Activated gamma-delta T cell treated with Interleukin-2 at 50 U/mL for 16 hours (primary cell): ENCODE results near the gene LPP.
"Not testable (repeated sequence)": the region's sequence is repeated elsewhere in the genome, so short reads cannot be mapped to it uniquely, and the experiment has no call there.

Source experiments
- DNase-seq: peaks from one replicate; pipeline ENCODE4 v3.0.0-alpha.2; 2020

The LPP gene

DNA sequence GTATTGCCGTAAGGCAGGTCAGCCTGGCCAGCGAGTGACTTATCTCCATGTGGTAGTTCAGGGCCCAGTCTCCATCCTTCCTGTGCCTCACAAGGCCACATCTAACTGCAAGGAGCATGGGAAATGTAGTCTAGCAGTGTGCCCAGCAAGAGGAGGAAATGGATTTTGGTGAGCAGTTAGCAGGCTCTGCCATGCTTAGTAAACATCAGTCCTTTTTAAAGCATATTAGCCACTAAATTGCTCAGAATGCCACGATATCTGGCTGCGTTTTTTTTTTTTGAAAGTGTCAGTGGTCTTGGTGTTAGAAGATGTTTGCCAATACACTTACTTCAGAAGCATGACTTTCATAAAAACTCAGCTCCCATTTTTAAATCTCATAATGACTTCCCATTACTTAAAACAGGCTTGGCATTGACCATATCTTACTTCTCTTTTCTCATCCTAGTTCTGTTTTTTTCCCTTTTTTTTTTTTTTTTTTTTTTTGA lies 547.6 kb downstream of the LPP start:
- no peak for DNase-seq

DNA sequence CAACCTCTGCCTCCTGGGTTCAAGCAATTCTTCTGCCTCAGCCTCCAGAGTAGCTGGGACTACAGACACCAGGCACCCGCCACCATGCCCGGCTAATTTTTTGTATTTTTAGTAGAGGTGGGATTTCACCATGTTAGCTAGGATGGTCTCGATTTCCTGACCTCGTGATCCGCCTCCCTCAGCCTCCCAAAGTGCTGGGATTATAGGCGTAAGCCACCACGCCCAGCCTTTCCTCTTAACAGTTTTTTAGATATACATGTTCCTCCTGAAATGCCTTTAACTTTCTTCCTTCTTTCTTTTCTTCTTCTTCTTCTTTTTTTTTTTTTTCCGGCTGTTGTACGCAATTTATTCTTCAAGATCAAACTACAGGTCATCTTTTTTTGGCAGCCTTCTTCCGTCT lies 548.1 kb downstream of the LPP start:
- DNase-seq = not testable (repeated sequence)

DNA sequence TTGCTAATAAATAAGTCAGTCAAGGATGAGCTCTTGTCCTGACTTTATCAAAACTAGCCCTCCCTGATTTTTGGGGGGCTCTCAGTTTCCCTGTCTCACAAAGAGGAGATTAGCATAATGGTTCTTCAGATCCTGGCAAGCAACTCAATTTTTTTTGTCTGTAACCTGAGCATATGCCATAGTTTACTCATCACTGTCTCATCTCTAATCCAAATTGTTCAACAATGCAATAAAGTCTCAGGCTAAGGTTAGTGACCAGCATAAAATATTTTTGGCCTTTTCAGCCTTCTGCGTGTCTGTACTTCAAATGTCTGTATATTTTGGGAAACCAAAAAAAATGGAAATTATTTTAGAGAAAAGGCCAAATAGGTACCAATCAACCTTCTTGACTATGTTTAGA lies 552.2 kb downstream of the LPP start:
- no peak for DNase-seq

DNA sequence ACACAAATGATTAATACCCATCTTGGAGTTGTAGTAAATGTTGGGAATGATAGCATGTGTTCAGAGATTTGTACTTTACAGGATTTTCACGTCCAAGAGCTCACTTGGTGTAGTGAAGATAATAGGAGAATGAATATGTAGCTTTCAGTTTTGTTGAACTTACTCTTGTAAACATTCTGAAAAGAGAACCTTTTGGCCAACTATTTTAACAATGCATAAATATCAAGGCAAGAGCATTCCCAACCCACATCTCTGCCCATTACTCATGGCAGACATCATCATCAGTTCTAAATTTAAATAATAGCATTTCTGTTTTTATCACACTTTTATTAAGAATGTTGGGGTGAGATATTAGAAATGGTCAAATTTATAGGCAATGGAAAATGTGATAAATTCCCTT lies 552.6 kb downstream of the LPP start:
- no peak for DNase-seq

DNA sequence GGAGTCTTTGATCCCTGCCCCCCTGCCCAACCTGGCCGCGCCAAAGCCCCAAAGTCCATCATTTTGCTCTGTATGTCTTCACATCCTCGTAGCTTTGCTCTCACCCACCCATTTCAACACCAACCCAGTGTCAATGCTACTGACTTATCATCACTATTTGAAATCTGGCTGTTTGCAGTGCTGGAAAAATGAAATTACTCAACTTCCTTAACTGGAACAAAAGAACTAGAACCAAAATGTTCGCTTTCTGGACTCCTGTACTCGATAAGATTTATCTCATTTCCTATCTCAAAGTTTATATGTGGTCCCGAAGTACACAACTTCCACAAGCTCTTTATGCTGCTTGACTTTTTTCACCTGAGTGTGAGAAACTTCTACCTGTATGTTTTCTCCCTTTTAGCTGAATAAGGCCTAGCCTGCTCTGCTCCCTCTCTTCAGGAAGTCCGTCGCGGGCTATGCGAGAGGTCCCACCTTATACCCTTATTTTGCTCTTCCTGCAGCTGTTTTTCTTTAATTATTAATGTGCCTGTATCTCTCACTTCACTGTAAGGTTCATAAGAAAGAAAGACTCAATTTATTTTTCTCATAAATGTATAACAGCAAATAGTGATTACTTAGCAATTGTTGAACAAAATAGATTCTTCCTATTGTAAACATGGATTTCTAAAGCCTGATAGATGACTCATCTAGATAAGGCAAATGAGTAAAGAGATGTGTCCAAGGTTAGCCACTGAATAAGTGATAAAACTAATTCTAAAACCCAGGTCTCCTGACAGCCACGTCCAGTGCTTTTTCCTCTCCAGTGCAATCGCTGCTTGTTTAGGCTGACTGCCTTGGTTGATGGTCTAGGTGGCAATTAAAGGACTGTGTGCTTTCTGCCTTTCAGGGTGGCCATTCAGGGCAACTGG lies 553.7 kb downstream of the LPP start:
- no peak for DNase-seq

DNA sequence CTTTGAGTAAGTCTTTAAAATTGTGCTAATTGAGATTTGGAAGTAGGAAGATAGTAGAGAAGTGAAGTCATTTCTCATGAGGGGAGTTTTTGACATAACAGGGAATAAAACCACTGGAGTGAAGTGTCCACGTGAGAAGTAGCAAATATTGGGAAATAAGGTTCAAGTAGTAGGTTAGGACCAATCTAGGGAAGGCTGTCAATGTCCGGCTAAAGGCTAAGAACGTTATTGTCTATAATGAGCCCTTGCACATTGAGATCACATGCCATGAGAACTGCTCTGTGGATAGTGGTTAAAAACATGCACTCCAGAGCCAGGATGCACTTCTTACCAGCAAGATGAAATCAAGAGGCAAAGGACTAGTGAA lies 557.9 kb downstream of the LPP start:
- no peak for DNase-seq

DNA sequence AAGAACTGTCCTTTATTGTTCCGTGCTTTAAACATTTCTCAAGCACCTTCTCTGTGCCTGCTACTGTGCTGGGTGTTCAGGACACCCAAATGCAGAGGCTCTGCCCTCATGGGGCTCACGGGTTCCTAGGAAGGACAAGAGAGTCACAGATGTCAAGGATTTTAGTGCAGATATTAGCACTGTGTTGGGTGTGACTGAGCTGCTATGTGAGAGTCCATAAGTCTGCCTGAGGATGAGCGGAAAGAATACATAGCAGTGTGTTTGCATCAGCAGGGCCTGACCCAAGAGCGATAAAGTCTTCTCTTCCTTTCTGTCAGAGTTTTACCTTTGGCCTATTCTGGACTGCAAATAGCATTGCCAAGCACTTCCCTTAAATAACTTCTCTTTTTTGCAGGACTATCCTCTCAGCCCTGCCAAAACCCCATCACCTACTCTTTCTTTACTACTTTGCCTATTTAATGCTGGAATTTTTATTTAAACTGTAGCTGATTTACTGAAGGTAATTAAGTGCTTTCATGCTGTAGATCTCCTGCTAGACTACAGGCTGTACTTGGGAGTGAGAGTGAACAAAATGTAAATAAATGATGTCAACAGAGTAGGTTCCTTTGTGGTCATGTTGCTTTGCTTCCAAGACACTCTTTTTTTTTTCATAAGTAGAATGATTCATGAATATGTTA lies 558.4 kb downstream of the LPP start:
- no peak for DNase-seq

DNA sequence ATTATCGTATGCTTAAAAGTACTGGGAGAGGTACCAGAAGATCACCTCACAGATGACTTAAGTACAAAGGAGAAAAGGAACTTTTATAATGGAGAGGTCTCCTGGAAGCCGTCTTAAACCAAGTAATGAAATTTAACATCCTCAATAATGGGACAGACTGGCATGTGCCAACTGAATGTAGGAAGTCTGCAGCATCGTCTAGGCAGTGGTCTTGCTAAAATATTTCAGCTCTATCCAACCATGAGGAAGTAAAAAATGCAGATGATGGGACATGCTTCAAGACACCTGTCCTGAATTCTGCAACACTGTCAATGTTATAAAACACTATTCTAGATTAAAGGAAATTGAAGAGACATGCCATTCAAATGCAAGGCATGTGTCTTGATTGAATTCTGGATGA lies 559.0 kb downstream of the LPP start:
- no peak for DNase-seq

DNA sequence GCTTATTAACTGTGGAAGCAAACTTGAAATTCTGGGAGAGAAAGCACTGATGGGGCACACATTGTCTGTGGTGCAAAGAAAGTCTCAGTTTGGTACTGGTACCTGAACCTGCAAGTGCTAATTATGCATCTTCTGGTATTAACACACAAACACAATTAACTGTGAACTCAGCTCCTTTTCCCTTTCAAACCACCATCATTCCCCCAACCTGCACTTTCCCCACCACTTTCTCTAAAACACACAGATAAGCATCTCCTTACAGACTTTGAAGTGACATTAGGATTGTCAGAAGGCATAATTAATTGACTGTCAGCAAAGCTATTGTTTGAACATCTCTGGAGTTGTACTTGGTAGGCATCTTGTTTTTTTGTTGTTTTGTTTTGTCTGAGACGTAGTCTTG lies 565.6 kb downstream of the LPP start:
- DNase-seq = no peak

DNA sequence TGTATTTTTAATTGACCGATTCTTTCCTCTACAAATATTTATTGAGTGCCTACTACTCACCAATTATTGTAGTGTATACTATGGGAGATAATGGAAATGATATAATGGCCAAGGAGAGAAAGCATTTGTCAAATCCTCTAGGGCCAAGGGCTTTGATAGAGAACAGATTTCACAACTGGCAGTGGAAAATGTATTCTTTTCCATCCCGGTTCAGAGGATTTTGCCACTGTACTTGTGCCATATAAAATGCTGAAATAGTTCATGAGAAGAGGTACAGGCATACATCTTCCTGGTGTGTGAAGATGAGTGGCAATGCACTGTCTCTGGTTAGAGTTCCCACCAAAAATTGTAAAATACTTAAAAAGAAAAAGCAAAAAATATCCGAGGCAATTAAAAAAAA lies 566.3 kb downstream of the LPP start:
- DNase-seq = no peak

DNA sequence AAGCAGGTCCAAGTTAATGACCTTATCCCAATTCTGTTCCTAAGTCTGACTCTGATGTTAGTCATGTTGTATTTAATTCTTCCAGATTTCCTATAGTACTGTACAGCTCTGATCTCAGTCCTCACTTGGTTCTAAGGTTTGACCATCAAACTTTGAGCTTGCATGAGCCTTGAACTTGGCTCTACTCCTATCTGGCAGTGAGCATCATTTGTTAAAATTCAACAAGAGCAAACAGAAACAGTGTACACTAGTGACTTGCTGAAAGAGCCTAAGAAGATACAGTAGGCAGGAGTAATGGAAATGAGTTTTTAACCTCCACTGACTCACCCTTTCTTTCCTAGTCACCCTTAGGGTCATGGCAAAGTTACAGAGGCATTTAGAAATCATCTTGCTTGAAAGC lies 566.7 kb downstream of the LPP start:
- no peak for DNase-seq

DNA sequence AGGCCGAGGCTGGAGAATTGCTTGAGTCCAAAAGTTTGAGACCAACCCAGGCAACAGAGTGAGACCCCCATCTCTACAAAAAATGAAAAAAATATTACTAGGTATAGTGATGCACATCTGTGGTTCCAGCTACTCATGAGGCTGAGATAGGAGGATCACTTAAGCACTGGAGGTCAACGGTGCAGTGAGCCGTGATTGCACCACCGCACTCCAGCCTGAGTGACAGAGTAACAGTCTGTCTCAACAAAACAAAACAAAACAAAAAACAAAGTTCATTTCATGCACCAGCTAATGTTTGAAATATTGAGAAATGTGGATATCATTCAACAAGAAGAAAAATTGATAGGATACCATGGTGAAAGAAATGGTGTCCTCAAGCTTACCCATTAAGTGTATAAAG lies 567.4 kb downstream of the LPP start:
- no peak for DNase-seq

DNA sequence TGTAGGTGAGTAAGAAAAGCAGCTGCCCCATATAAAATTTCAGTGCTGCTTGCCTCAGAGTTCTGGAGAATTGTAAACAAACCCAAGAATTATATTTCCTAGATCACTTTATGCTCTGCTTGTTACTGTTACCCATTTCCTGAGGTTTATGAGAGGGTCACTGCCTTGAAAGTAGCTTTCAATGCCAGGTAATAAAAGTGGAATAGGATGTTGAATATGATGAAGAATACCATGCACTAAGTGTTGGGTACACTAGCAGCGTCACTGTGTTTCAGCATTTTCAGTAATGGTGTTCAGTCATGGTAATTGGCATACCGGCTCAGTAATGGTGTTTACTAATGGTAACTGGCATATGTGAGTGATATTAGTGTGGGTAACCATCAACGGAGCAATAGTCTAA lies 568.0 kb downstream of the LPP start:
- no peak for DNase-seq

DNA sequence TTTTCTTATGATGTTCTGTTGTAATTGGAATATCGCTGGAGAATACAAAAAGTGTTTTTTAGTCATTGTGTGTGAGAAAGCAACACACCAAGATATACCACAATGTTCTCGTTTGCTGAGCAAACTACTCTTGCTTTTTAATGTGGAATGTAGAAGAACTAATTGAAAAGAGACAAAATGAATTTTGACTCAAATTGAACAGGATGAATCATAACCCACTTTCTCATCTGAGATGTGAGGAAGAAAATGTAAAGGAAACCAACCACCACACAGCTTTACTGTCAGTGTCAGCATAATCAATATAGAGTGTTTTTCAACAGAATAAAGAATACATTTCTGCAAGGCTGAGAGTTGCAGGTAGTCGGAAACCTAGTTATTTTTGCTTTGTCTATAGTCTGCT lies 569.0 kb downstream of the LPP start:
- DNase-seq = no peak

DNA sequence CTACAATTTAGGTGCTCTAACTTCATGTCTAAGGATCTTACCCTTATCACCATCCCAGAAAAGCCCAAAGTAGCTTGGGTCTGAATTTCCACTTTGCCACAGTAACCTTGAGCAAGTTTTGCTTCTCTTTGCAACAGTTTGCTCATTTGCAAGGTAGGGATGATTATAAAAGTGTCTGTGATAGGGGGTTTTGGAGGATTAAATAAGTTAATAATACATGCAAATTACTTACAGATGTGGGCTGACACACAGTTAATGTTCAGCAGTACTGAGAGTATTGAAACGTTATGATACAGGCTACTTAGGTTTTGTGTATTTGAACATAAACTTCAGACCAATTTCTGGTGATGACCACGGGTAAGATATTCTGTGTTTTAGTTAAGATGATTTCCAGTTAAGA lies 573.1 kb downstream of the LPP start:
- no peak for DNase-seq

DNA sequence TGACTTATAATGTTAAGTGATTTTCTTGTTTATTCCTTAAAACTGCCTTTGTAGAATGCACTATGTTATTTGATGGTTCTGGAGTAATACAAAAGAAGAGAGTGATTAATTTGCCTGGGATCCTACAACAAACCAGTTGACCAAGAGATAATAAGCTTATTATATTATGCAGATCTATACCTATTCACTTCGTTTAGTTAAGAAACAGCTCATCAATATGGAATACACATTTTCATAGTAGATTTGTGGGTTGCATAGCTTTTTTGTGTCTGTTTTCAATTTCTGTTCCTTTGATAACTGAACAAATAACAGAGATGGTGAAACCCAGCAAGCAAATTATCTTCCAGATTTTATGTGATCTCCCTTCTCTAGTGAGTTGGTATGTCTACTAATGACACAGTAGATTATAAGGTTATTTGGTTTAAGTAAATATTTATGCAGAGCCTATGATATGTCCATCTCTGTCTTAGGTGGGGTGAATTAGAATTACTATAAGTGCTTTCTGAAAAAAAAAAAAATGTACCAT lies 574.5 kb downstream of the LPP start:
- DNase-seq = no peak

DNA sequence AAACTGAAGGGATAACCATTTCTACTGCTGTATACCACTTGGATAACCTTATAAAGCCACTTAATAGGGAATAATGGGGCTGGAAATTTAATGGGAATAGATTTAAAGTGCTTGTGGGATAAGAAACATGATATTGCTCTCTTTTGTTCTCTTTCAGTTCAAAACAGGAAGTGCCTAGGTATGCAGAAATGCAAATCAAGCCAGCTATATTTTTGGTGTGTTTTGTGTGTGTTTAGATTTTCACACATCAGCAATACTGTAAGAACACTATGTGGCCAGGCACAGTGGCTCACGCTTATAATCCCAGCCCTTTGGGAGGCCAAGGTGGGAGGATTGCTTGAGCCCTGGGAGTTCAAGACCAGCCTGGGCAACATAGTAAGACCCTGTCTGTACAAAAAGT lies 575.5 kb downstream of the LPP start:
- no peak for DNase-seq

DNA sequence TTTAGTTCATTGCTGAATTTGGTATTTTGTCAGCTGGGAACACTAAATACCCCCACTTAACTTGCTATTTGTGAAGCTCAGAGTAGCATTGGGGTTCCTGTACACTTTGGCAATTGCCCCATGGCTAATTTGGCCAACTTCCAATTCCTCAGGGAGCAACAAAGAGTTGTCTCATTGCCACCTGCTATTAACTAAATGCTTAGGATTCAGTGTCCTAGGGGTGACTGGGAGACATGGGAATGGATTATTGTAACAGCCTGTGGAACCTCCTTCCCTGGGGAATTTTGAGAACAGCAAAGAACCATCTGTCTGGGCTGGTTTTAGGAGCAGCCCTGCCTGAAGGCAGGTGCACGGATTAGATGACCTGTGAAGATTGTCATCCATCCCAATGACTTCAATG lies 580.4 kb downstream of the LPP start:
- DNase-seq = no peak

DNA sequence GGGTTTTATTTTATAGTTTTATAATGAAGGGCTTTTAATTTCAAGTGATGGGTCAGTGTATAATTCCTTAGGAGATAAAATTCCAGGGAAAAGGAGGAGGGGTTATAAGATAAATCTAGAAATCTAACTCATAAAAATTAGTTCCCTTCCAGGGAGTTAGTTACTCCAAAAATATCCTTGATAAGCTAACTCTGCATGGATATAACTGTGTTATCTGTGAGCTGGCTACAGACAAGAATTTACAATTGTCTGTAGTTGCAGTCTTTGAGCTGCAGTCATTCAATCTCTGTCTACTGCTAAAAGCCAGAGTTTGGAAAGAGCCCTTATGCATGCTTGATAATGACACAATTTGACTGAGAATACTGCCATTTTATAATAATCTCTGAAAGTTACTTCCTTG lies 585.6 kb downstream of the LPP start:
- no peak for DNase-seq

DNA sequence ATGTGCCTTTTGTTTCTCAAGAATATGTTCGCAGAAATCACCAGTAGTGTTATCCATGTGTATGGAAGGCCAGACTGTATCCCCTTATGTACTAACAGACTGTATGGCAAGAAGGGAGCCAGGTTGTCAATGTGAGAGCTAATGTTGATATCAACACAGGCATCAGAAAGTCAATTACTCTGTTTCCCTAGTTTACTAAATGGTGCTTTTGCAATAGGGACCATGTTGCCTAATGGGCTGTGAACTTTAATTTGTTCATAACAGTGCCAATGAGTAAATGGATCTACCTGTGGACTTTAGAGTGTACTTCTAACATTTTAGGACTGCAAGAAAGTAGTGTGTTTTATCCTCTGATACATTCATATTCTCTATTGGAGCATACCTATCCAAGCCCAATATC lies 586.1 kb downstream of the LPP start:
- no peak for DNase-seq

DNA sequence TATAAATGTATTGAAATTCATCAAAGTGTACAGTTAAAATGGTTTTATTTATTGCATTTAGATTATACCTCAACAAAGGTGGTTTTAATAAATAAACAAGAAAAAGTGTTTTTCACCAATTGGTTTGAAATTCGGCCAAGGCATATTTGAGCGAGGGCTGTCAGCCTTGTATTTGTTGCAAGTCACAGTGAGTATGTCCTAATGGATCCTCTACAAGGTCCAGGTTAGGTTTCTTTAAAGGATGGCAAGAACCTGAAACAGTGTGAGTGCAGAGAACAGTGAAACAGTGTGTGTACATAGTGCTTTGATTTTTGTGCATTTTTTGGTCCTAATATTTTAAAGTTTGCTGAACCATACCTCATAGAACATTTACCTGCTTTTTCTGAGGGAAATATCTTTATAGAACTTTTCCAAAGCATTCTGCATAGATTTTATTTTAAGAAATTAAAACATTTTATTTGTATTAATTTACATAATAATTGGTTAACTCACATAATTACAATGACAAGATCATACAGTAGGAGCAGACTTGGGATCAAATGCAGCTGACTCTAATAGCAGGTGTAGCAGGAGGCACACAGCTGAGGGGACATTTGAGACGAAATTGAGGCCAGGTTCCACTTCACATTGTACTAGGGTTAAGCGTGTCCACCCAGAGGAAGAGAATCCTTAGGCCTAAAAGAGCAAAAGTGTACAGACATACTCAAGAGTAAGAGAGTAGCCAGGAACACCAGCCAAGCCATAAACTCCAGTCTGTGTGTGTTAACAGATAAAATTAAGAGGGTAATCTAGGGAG lies 589.0 kb downstream of the LPP start:
- no peak for DNase-seq

DNA sequence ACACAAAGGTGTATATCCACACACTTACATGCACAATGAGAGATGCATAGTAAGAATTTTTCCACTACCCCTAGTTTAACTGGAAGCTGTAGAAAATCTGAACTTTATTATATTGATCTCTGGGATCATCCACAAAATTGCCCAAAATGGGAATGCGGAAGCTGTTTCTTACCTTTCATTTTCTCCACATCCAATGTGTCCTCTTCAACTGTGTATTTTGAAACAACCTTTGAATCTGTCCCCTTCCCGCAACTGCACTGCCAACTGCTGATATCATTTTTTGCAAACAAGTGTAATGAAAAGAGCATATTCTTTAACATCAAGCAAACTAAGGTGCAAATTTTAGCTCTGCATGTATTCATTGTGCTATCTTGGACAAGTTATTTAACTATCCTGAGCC lies 590.2 kb downstream of the LPP start:
- no peak for DNase-seq

DNA sequence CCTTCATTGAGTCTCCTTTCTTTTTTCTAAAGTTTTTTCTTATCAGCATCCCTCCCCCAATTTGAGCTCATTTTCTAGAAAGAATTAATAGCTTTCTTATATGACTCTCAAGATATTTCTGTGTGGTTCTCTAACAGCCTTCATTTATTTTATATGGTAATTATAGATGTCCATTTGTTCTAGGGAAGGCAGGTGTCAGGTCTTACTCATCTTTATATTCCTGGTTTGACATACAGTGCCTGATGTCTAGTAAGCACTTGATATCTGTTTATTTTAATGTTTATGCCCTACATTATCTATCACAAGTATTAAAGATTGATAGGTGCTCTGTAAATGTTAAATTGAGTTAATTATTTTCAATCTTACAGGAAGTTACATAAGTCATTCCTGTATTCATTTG lies 591.1 kb downstream of the LPP start:
- DNase-seq = no peak
